ENCODE data around the gene MOAP1. TPM values are rescaled to one million over a fixed set of nuclear protein-coding genes. Genes with fewer than 3 reads are reported as not detected.

Gene MOAP1
- total RNA-seq, 1 experiment from 2014 or later, result 9.3 TPM

DNA sequence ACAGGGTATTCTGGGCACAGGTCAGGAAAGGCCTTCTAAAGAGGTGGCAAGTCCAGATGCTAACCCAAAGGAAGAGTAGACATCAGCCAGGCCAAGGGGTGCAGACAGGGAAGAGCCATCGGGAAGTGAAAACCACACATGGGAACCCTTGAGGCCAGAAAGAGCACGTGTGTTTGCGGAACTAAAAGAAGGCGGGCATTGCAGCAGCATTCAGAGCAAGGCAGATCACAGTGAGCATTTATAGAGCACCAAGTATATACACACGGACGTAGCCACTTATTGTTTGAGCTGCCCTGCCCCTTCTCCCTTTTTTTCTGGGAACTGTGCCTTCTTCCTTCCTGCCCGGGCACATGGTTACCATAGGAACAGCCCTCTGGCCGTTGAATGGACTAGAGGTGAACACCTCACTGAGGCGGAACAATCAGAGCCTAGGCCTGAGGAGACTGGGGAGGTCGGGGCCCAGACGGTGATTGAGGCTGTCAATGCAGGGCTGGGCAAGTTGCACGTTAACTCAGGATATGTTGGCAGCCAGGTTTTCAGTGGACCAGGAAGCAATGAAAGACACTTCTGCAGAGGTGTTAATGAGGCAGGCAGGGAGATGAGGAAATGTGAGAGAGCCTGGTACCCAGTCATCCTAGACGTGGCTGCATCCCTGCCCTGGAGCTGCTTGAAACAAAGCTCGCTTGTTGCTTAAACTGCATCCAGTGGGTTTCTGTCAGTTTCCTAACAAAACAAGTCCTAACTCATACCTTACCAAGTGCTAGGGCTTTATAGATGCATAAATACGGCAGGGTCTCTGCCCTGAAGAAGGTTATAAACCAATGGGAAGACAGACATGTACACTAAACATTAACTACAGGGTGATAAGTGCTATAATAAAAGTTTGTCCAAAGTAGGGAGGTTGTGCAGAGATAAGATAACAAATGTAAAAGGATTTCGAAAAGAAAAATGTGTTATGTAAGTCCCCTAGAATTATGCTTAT is 34.2 kb downstream of the MOAP1 start:
- H3F3A ChIP-seq (ENCODE audit: insufficient read depth, low read depth), result no peaks in the 10 kb centered on the region
- H3K4me3 ChIP-seq, result no peak overlapping the region
- DNase-seq, result no peak
- no peaks in the 10 kb centered on the region for H3K9me2 ChIP-seq (ENCODE audit: insufficient read depth)
- H3K36me3 ChIP-seq (ENCODE audit: low read depth), result no peaks in the 10 kb centered on the region
- no peak overlapping the region for H2AFZ ChIP-seq
- BruUV-seq (replicated peaks), result no TSS peak
- H4K20me1 ChIP-seq (ENCODE audit: insufficient read depth), result no peaks in the 10 kb centered on the region
- TF ChIP-seq EZH2 (IDR thresholded peaks at IDR 0.05; ENCODE audit: low read depth) (no peak), CTCF (conservative IDR thresholded peaks at IDR 0.05) (no peak)
- H3K27me3 ChIP-seq (ENCODE audit: insufficient read depth, low read depth), result no peaks in the 10 kb centered on the region
- no peaks in the 10 kb centered on the region for H3K9me3 ChIP-seq (ENCODE audit: insufficient read depth, low read depth)
- intact Hi-C loops (cut with micrococcal nuclease; ENCODE audit: unreplicated experiment), result no loop called here
- no peak overlapping the region for H3K27ac ChIP-seq
- ChIA-PET POLR2A (ENCODE audit: unreplicated experiment) (no interaction called here), CTCF (no interaction called here)
- H3K79me2 ChIP-seq (ENCODE audit: low read depth), result no peaks in the 10 kb centered on the region
- H3K4me2 ChIP-seq, result no peak overlapping the region
- H3K4me1 ChIP-seq (replicated peaks; ENCODE audit: insufficient read depth), result peaks cover 14% of the 10 kb centered on the region; the same call in 1 of the 2 replicates

GRCh38 chr14:93148979-93149378 is 35.7 kb downstream of the MOAP1 start:
- TF ChIP-seq CTCF (conservative IDR thresholded peaks at IDR 0.05) (no peak), EZH2 (IDR thresholded peaks at IDR 0.05; ENCODE audit: low read depth) (no peak)
- DNase-seq, result no peak
- ChIA-PET CTCF (no interaction called here), POLR2A (ENCODE audit: unreplicated experiment) (no interaction called here)
- Histone ChIP-seq H3K9me3 (ENCODE audit: insufficient read depth, low read depth) (no peaks in the 10 kb centered on the region), H3K36me3 (ENCODE audit: low read depth) (no peaks in the 10 kb centered on the region), H3K4me2 (no peak overlapping the region), H3K9me2 (ENCODE audit: insufficient read depth) (no peaks in the 10 kb centered on the region), H3K4me1 (replicated peaks; ENCODE audit: insufficient read depth) (0 out of 2 replicates have a peak, but pooled peaks cover 8% of the 10 kb centered on the region), H3K4me3 (no peak overlapping the region), H3K27ac (no peak overlapping the region), H3K27me3 (ENCODE audit: insufficient read depth, low read depth) (no peaks in the 10 kb centered on the region), H3K79me2 (ENCODE audit: low read depth) (no peaks in the 10 kb centered on the region), H4K20me1 (ENCODE audit: insufficient read depth) (no peaks in the 10 kb centered on the region), H2AFZ (no peak overlapping the region), H3F3A (ENCODE audit: insufficient read depth, low read depth) (no peaks in the 10 kb centered on the region)
- intact Hi-C loops (cut with micrococcal nuclease; ENCODE audit: unreplicated experiment), result no loop called here
- BruUV-seq (replicated peaks), result no TSS peak

GRCh38 chr14:93146119-93146518 is 38.6 kb downstream of the MOAP1 start:
- H3F3A ChIP-seq (ENCODE audit: insufficient read depth, low read depth), result no peaks in the 10 kb centered on the region; the same call in 1 of the 2 replicates
- POLR2A ChIA-PET (ENCODE audit: unreplicated experiment), result no interaction called here
- H3K9me2 ChIP-seq (ENCODE audit: insufficient read depth), result no peaks in the 10 kb centered on the region
- CTCF ChIA-PET, result interaction anchor here (0.6 kb wide), 1 partner anchor 8 kb away, joined by 3 read pairs; no protein-coding TSS in a partner anchor
- H3K36me3 ChIP-seq (ENCODE audit: low read depth), result no peaks in the 10 kb centered on the region
- H3K4me1 ChIP-seq (replicated peaks; ENCODE audit: insufficient read depth), result 0 out of 2 replicates have a peak, but pooled peaks cover 1% of the 10 kb centered on the region
- DNase-seq, result no peak
- TF ChIP-seq CTCF (conservative IDR thresholded peaks at IDR 0.05) (no peak), EZH2 (IDR thresholded peaks at IDR 0.05; ENCODE audit: low read depth) (no peak)
- intact Hi-C loops (cut with micrococcal nuclease; ENCODE audit: unreplicated experiment), result no loop called here
- no peak overlapping the region for H3K4me2 ChIP-seq
- no peak overlapping the region for H3K4me3 ChIP-seq
- no peak overlapping the region for H2AFZ ChIP-seq
- no peak overlapping the region for H3K27ac ChIP-seq
- no TSS peak for BruUV-seq (replicated peaks)
- no peaks in the 10 kb centered on the region for H3K27me3 ChIP-seq (ENCODE audit: insufficient read depth, low read depth)
- H3K9me3 ChIP-seq (ENCODE audit: insufficient read depth, low read depth), result no peaks in the 10 kb centered on the region
- H3K79me2 ChIP-seq (ENCODE audit: low read depth), result no peaks in the 10 kb centered on the region
- H4K20me1 ChIP-seq (ENCODE audit: insufficient read depth), result no peaks in the 10 kb centered on the region

Measured in PC-9 (cell line).